ENCODE data around the gene ZDHHC11B. TPM values are rescaled to one million over a fixed set of nuclear protein-coding genes. Genes with fewer than 3 reads are reported as not detected.
"Not testable (repeated sequence)": the region's sequence is repeated elsewhere in the genome, so short reads cannot be mapped to it uniquely, and the experiment has no call there.

Gene ZDHHC11B
- total and polyA plus RNA-seq, 12 donors, result 4.7 to 46.6 (median 10.3) TPM

DNA sequence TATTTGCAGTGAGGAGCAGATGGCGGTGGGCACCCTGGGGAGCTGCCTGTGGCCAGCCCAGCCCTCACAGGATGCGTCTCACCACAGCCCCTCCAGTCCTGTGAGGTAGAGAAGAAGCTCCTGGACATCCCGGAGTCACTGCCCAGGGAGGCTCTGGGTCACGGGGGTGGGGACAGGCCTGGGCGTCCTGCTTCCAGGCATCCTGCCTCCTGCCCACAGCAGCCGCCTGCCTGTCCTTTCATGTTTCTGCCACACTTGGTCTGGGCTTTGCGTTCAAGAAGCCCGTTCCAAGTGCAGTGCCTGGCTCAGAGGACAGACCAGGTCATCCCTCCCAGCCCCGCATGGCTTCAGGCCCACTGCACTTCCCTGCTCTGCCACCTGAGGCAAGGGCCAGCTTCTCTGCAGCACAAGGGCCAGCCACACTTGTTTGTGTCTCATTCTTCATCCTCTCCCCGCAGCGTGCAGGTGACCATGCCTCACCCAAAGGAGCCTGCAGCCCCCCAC lies 38.2 kb downstream of the ZDHHC11B start:
- peak overlapping the region in 3 of 10 donors; percentile 47 to 51 (median 50) for H3K27ac ChIP-seq
- TF ChIP-seq, protein P1, sequence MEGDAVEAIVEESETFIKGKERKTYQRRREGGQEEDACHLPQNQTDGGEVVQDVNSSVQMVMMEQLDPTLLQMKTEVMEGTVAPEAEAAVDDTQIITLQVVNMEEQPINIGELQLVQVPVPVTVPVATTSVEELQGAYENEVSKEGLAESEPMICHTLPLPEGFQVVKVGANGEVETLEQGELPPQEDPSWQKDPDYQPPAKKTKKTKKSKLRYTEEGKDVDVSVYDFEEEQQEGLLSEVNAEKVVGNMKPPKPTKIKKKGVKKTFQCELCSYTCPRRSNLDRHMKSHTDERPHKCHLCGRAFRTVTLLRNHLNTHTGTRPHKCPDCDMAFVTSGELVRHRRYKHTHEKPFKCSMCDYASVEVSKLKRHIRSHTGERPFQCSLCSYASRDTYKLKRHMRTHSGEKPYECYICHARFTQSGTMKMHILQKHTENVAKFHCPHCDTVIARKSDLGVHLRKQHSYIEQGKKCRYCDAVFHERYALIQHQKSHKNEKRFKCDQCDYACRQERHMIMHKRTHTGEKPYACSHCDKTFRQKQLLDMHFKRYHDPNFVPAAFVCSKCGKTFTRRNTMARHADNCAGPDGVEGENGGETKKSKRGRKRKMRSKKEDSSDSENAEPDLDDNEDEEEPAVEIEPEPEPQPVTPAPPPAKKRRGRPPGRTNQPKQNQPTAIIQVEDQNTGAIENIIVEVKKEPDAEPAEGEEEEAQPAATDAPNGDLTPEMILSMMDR (IDR thresholded peaks at IDR 0.05), result peak in 5 of 9 donors; percentile 23 to 57 (median 36)
- WGBS, 2 donors, result 65 to 69% methylated on average over 10 of the region's 11 CpGs
- H3K36me3 ChIP-seq, result peaks cover 0 to 54% (median 0%) of the 10 kb centered on the region in 9 donors
- peaks cover 0 to 11% (median 0%) of the 10 kb centered on the region in 9 donors for H3K4me1 ChIP-seq
- intact Hi-C loops (cut with DNase I), result loop anchor here in 1 of 10 donors (2.0 kb wide), 1 partner anchor 94 kb away; no protein-coding TSS in a partner anchor
- no peak overlapping the region for H3K4me3 ChIP-seq
- no peaks in the 10 kb centered on the region for H3K27me3 ChIP-seq
- ATAC-seq, result peak; percentile 23 to 93 (median 76)
- DNase-seq, result no peak
- H3K9me3 ChIP-seq, result no peaks in the 10 kb centered on the region

DNA sequence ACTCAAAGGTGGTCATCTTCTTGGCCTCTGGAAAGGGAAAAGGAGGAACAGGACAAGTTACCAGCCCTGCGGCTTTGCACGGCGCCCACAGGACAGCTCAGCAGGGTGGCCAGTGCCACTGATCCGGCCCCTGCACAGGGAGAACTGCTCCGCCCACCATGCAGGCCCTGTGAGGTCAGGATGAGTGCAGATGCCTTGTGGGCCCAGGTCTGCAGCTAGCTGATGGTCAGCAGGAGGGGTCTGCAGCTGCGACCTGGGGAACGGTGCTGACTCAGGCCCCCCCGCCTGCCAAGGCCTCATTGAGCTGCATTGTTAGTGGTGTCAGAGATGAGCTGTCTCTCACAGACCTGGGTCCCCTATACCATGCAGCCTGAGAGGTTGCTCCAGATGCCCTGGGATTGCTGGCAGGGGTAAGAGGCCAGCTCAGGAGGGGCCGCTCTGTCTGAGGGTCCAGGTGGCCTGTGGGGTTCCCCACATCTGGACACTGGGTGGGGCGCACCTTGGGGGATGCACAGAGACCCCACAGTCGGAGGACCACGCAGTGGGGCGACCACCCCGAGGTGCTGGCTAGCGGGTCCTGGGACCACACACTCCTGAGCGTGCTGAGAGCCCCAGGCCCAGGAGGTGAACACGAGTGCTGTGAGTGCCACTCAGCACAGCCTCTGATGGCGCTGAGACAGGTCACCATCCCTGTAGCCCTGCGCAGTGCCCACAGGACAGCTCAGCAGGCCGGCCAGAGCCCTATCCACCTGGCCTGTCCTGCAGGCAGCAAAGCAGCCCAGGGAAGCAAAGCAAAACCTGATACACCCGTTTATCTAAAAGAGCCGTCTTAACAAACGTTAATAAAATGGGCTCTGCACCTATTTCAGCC lies 39.0 kb downstream of the ZDHHC11B start:
- Histone ChIP-seq H3K36me3 (peaks cover 0 to 54% (median 0%) of the 10 kb centered on the region in 9 donors), H3K27ac (peak overlapping the region in 1 of 10 donors; percentile 50), H3K4me1 (peaks cover 0 to 11% (median 0%) of the 10 kb centered on the region in 9 donors)
- intact Hi-C loops (cut with DNase I), result loop anchor here in 1 of 10 donors (2.0 kb wide), 1 partner anchor 95 kb away; no protein-coding TSS in a partner anchor
- H3K27me3 ChIP-seq, DNase-seq, H3K9me3 ChIP-seq, H3K4me3 ChIP-seq: not testable (repeated sequence)
- 94 to 97% methylated on average over 15 to 16 of the region's 23 CpGs for WGBS, 2 donors
- peak in 6 of 8 donors; percentile 11 to 55 (median 29) for ATAC-seq

DNA sequence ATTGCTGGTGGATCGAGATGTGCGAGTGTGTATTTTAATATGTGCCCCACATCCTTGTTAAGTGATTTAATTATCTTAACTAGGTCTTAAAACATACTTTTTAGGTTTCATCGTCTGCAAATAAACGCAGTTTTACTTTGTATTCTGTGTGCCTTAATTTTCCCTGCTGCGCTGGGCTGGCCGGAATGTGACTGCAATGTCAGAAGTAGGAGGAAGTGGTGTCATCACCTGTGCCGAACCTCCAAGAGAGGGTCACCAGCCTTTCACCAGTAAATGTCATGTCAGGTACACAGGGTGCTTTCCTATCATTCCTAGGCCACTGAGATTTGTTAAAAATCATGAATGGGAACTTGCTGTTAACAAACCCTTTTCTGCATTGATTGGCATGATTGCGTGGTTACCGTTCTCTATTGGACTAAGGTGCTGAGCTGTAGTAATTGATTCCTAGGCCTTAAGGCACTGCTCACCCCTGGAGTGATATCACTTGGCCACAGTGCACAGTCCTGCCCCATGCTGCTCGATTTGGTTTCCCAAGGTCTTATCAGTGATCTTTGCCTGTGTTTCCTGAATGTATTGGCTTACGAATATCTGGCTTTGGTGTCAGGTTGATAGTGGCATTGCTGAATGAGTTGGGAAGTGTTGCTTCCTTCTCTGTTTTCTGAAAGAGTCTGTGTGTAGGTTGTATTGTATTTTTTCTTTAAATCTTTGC lies 40.7 kb downstream of the ZDHHC11B start:
- ATAC-seq; H3K4me3 ChIP-seq; H3K9me3 ChIP-seq; H3K27me3 ChIP-seq; DNase-seq; intact Hi-C loops (cut with DNase I); H3K27ac ChIP-seq: not testable (repeated sequence)
- Histone ChIP-seq H3K4me1 (peaks cover 0 to 11% (median 0%) of the 10 kb centered on the region in 9 donors), H3K36me3 (peaks cover 0 to 52% (median 0%) of the 10 kb centered on the region in 9 donors)
- WGBS, 2 donors, result 81 to 84% methylated on average over 11 of the region's 11 CpGs

DNA sequence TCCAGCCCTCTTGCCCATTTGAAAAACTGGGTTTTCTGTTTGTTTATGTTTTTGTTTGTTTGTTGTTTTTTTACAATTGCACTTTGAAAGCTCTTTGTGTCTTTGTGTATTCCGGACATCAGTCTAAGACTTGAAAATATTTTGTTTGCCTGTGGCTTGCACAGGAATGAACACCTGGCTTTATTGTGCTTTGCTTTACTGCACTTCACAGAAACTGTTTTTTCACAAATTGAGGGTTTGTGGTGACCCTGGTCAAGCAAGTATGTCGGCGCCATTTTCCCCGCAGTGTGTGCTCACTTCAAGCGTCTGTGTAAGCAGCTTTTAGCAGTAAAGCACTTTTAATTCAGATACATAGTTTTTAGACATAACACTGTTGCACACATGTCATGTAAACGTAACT lies 42.3 kb downstream of the ZDHHC11B start:
- 88 to 94% methylated on average over 6 of the region's 6 CpGs for WGBS, 2 donors
- H3K27ac ChIP-seq; H3K4me3 ChIP-seq; DNase-seq; H3K27me3 ChIP-seq; H3K9me3 ChIP-seq; intact Hi-C loops (cut with DNase I); ATAC-seq: not testable (repeated sequence)
- Histone ChIP-seq H3K36me3 (peaks cover 0 to 38% (median 0%) of the 10 kb centered on the region in 9 donors), H3K4me1 (peaks cover 0 to 11% (median 0%) of the 10 kb centered on the region in 9 donors)

DNA sequence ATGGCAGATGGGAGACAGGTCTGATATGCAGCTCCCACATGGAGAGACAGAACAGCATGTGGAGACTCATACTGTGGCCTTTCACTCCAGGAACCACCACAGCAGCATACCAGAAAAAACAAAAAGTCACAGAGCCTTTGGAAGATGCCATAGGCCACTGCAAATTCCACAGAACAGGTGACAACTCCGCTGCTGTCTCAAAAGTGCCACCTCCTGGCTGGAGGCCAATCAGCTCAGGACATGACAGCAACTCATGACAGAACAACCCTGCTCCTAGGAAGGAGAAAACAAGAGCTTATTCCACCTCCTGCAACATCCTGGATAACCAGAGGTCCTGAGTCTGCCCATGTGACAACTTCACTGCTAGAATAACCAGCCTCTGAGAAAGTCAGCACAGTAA lies 50.4 kb downstream of the ZDHHC11B start:
- not testable (repeated sequence) for H3K4me3 ChIP-seq, H3K27ac ChIP-seq, ATAC-seq, H3K27me3 ChIP-seq, DNase-seq, H3K9me3 ChIP-seq, H3K4me1 ChIP-seq
- H3K36me3 ChIP-seq, result peaks cover 0 to 41% (median 0%) of the 10 kb centered on the region in 9 donors
- 29% methylated on average over 1 of the region's 1 CpG; no CpG with 5 or more reads in 1 of the 2 donors for WGBS, 2 donors
- intact Hi-C loops (cut with DNase I), result loop anchor here in 1 of 10 donors (10.0 kb wide), 1 partner anchor 91 kb away; no protein-coding TSS in a partner anchor

DNA sequence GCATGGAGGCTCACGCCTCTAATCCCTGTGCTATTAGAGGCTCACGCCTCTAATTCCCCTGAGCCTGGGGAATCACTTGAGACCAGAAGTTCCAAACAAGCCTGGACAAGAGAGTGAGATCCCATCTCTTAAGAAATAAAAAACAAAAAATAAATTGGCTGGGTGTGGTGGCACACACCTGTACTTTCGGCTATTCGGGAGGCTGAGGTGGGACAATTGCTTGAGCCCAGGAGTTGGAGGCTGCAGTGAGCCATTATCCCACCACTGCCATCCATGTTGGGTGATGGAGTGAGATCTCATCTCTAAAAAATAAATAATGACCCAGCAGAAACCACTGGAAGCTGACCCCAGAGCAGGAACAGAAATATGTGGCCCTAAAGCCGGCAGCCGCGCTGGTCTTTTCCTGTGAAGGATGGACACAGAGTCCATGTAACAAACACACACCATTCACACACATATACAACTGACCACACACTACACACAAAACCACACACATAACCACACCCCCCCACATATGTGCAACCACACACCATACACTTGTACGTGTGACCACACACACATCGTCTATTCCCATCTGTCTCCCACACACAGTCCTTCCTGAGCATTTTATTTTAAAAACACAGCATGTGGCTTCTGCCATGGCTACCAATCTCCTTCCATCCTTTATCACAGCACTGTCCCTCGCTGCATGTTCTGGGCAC lies 51.6 kb downstream of the ZDHHC11B start:
- H3K9me3 ChIP-seq, H3K4me1 ChIP-seq, DNase-seq, H3K27ac ChIP-seq, H3K27me3 ChIP-seq, H3K4me3 ChIP-seq: not testable (repeated sequence)
- intact Hi-C loops (cut with DNase I), result loop anchor here in 1 of 10 donors (10.0 kb wide), 1 partner anchor 92 kb away; no protein-coding TSS in a partner anchor
- peak in 2 of 8 donors; percentile 21 to 35 for ATAC-seq
- peaks cover 0 to 39% (median 0%) of the 10 kb centered on the region in 9 donors for H3K36me3 ChIP-seq
- WGBS, 2 donors, result 95% methylated on average over 8 to 10 of the region's 10 CpGs

DNA sequence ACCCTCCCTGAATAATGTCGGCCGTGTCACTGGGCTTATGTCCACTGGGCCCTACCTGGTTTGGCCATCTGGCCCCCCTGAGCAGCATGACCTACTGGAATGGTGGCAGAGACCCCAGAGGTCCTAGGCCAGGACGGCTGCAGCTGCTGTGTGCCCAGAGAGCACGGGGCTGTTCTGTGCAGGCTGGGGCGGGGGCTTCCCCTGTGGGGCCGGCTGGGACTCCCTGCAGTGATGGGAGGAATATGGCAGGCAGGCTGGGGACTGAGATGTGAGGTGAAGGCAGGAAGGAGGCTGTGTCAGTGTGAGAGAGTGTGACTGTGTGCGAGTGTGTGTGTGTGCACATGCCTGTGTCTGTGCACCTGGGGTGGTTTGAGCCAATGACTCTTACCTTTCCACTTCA lies 55.3 kb downstream of the ZDHHC11B start:
- H3K9me3 ChIP-seq; H3K27me3 ChIP-seq; H3K4me1 ChIP-seq; DNase-seq; H3K27ac ChIP-seq; intact Hi-C loops (cut with DNase I); H3K4me3 ChIP-seq: not testable (repeated sequence)
- WGBS, 2 donors, result 76 to 88% methylated on average over 5 of the region's 7 CpGs
- ATAC-seq, result peak in 2 of 8 donors; percentile 11 to 40
- H3K36me3 ChIP-seq, result peaks cover 0 to 39% (median 0%) of the 10 kb centered on the region in 9 donors

DNA sequence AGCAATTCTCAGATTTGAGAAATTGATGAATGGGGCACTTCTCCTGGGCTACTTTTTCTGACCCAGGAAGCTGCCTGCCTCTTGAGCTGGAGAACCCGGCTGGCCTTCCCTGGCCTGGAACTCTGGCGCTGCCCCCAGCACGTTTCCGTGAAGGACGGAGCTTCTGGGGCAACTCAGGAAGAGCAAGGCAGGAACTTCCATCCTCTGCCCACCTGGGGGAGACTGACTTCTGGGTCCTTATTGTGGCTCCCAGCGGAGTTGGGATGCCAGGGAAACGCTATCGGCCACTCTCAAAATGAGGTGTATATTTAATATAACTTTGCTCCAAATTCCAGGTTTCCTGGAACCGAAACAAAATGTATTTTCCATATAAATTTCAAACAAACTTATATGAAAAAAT lies 57.4 kb downstream of the ZDHHC11B start:
- H3K27ac ChIP-seq; H3K4me1 ChIP-seq; H3K27me3 ChIP-seq; H3K9me3 ChIP-seq; DNase-seq; intact Hi-C loops (cut with DNase I); ATAC-seq; H3K4me3 ChIP-seq: not testable (repeated sequence)
- H3K36me3 ChIP-seq, result peaks cover 0 to 25% (median 0%) of the 10 kb centered on the region in 9 donors
- 38 to 44% methylated on average over 6 to 7 of the region's 9 CpGs for WGBS, 2 donors

DNA sequence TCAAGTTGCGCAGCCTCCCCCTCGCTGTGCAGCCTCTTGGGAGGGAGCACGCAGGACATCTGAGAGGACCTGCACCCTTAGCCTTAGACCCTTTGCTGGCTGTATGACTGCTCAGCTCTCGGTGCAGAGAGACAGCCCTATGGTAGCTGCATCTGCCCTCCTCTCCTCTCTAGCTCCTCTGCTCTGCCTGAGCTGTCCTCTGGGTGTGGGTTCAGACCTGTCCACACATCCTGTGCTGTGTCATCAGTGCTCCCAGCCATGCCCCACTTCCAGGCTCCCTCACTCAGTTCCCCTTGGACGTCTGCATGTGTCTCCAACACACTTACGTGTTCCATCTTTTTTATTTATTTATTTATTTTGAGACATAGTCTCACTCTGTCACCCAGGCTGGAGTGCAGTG lies 60.7 kb downstream of the ZDHHC11B start:
- H3K27ac ChIP-seq; H3K27me3 ChIP-seq; H3K4me1 ChIP-seq; intact Hi-C loops (cut with DNase I); H3K4me3 ChIP-seq; DNase-seq: not testable (repeated sequence)
- 75 to 82% methylated on average over 2 of the region's 6 CpGs for WGBS, 2 donors
- ATAC-seq, result peak in 1 of 8 donors; percentile 9
- Histone ChIP-seq H3K9me3 (peaks cover 0 to 21% (median 16%) of the 10 kb centered on the region in 11 donors), H3K36me3 (peaks cover 0 to 19% (median 0%) of the 10 kb centered on the region in 9 donors)

Data from heart right ventricle (tissue), 16 donors.